HG03460 (cell line): ENCODE measurements around the gene BCAN.

ENCODE experiments used
- ATAC-seq: cut with Tn5 transposase; IDR thresholded peaks from one replicate; pipeline ENCODE4 v1.9.1; 2021; ENCODE audit not compliant: unreplicated experiment

The BCAN gene

GRCh38 chr1:156643049-156643777 is 1.3 kb downstream of the BCAN start:
- ATAC-seq = no peak

GRCh38 chr1:156643778-156644092 is 1.8 kb downstream of the BCAN start:
- ATAC-seq = no peak

- ATAC-seq = no peak
These were observed 2.2 kb downstream of the BCAN start for GRCh38 chr1:156644146-156644545.

GRCh38 chr1:156644640-156645039 is 2.7 kb downstream of the BCAN start:
- ATAC-seq = no peak

GRCh38 chr1:156645056-156645455 is 3.1 kb downstream of the BCAN start:
- ATAC-seq = no peak

- no peak for ATAC-seq
These were observed 3.7 kb downstream of the BCAN start for GRCh38 chr1:156645666-156646065.

- no peak for ATAC-seq
These were observed 4.9 kb downstream of the BCAN start for GRCh38 chr1:156646738-156647211.

GRCh38 chr1:156647351-156647750 is 5.4 kb downstream of the BCAN start:
- no peak for ATAC-seq

- no peak for ATAC-seq
These were observed 6.6 kb downstream of the BCAN start for GRCh38 chr1:156648496-156648895.

GRCh38 chr1:156648951-156649350 is 7.0 kb downstream of the BCAN start:
- ATAC-seq = no peak

- no peak for ATAC-seq
These were observed 10.4 kb downstream of the BCAN start for GRCh38 chr1:156652131-156652991.

- no peak for ATAC-seq
These were observed 11.1 kb downstream of the BCAN start for GRCh38 chr1:156652992-156653355.

- ATAC-seq = no peak
These were observed 12.8 kb downstream of the BCAN start for GRCh38 chr1:156654700-156655099.

GRCh38 chr1:156655151-156655903 is 13.4 kb downstream of the BCAN start:
- ATAC-seq = no peak

GRCh38 chr1:156655904-156656516 is 14.1 kb downstream of the BCAN start:
- ATAC-seq = no peak

- no peak for ATAC-seq
These were observed 15.2 kb downstream of the BCAN start for GRCh38 chr1:156656806-156657740.

- no peak for ATAC-seq
These were observed 15.9 kb downstream of the BCAN start for GRCh38 chr1:156657741-156658319.

GRCh38 chr1:156658496-156658895 is 16.6 kb downstream of the BCAN start:
- no peak for ATAC-seq

GRCh38 chr1:156658945-156659574 is 17.1 kb downstream of the BCAN start:
- ATAC-seq = no peak
